GM23338 (cell line): ENCODE data around the gene JAK2. TPM values are rescaled to one million over a fixed set of nuclear protein-coding genes. Genes with fewer than 3 reads are reported as not detected.

ENCODE experiments used
- ATAC-seq: fragments of 200-7000 bp; cut with Tn5 transposase; 3 replicates; pipeline ENCODE4 v1.9.1; 2020
- DNase-seq: peaks from one replicate; pipeline ENCODE4 v3.0.0-alpha.2; 2015; ENCODE audit warnings: low spot score
- H2AFZ ChIP-seq: fragments of 200-600 bp; sonication (generic); 2 replicates; pipeline ENCODE4 v1.8.0; 2016; ENCODE audit warnings: antibody characterized with exemption, mild to moderate bottlenecking, moderate library complexity
- H3F3A ChIP-seq: fragments of 200-600 bp; sonication (generic); replicated peaks from 2 replicates; pipeline ENCODE4 v1.8.0; 2017; ENCODE audit warnings: antibody characterized with exemption, mixed run types, low read depth
- H3K27ac ChIP-seq: fragments of 200-600 bp; sonication (generic); 2 replicates; pipeline ENCODE4 v1.6.1; 2016; ENCODE audit warnings: low read depth
- H3K27me3 ChIP-seq: fragments of 200-600 bp; sonication (generic); 2 replicates; pipeline ENCODE4 v1.8.0; 2016; ENCODE audit warnings: mild to moderate bottlenecking, mixed run types, moderate library complexity; ENCODE audit not compliant: insufficient read depth
- H3K36me3 ChIP-seq: fragments of 200-600 bp; sonication (generic); 2 replicates; pipeline ENCODE4 v1.8.0; 2016; ENCODE audit warnings: mild to moderate bottlenecking; ENCODE audit not compliant: insufficient read depth
- H3K4me1 ChIP-seq: fragments of 200-600 bp; sonication (generic); 2 replicates; pipeline ENCODE4 v1.8.0; 2016; ENCODE audit warnings: mild to moderate bottlenecking, moderate library complexity; ENCODE audit not compliant: insufficient read depth
- H3K4me2 ChIP-seq: fragments of 200-600 bp; sonication (generic); 2 replicates; pipeline ENCODE4 v1.7.1; 2017; ENCODE audit warnings: mixed run types
- H3K4me3 ChIP-seq: fragments of 200-600 bp; sonication (generic); 2 replicates; pipeline ENCODE4 v1.6.1; 2016; ENCODE audit warnings: mixed run types
- H3K79me2 ChIP-seq: fragments of 200-600 bp; sonication (generic); replicated peaks from 2 replicates; pipeline ENCODE4 v1.8.0; 2017; ENCODE audit warnings: mild to moderate bottlenecking; ENCODE audit not compliant: insufficient read depth
- H3K9me2 ChIP-seq: fragments of 200-600 bp; sonication (generic); 2 replicates; pipeline ENCODE4 v1.8.0; 2017; ENCODE audit not compliant: insufficient read depth
- H4K20me1 ChIP-seq: fragments of 200-600 bp; sonication (generic); replicated peaks from 2 replicates; pipeline ENCODE4 v1.8.0; 2017; ENCODE audit warnings: mild to moderate bottlenecking; ENCODE audit not compliant: insufficient read depth
- H3K27ac Mint-ChIP-seq: 2 replicates; pipeline ENCODE4 v1.8.0; 2020; ENCODE audit warnings: inconsistent platforms, mild to moderate bottlenecking, moderate library complexity, mixed read lengths
- H3K27me3 Mint-ChIP-seq: 3 replicates; pipeline ENCODE4 v1.8.0; 2022; ENCODE audit warnings: low read depth, mild to moderate bottlenecking, moderate library complexity, mixed read lengths, inconsistent platforms; ENCODE audit not compliant: insufficient read depth, poor library complexity
- H3K36me3 Mint-ChIP-seq: 3 replicates; pipeline ENCODE4 v1.8.0; 2021; ENCODE audit warnings: low read depth, mild to moderate bottlenecking, inconsistent platforms, moderate library complexity, mixed read lengths
- H3K4me1 Mint-ChIP-seq: 3 replicates; pipeline ENCODE4 v1.8.0; 2020; ENCODE audit warnings: mild to moderate bottlenecking, inconsistent platforms, mixed read lengths
- H3K4me3 Mint-ChIP-seq: 3 replicates; pipeline ENCODE4 v1.8.0; 2021; ENCODE audit warnings: moderate library complexity, mild to moderate bottlenecking, inconsistent platforms, mixed read lengths
- H3K9me3 Mint-ChIP-seq: 3 replicates; pipeline ENCODE4 v1.8.0; 2020; ENCODE audit warnings: moderate library complexity, mild to moderate bottlenecking, inconsistent platforms, mixed read lengths
- CREB1 ChIP-seq: fragments of 250-450 bp; sonication (Bioruptor Pico); IDR thresholded peaks from 2 replicates; pipeline ENCODE4 v1.5.0; 2020; ENCODE audit warnings: low read depth, mild to moderate bottlenecking, moderate library complexity
- EZH2 ChIP-seq: fragments of 200-600 bp; sonication (generic); IDR thresholded peaks from one replicate; pipeline ENCODE4 v1.8.0; 2017; ENCODE audit warnings: antibody characterized with exemption, mild to moderate bottlenecking, low read depth; ENCODE audit not compliant: unreplicated experiment
- EZH2phosphoT487 ChIP-seq: fragments of 200-600 bp; sonication (generic); IDR thresholded peaks from one replicate; pipeline ENCODE4 v1.8.1; 2018; ENCODE audit warnings: antibody characterized with exemption; ENCODE audit not compliant: unreplicated experiment
- JUNB ChIP-seq: IDR thresholded peaks from one replicate; pipeline ENCODE4 v1.6.1; 2016; ENCODE audit warnings: antibody characterized with exemption; ENCODE audit not compliant: unreplicated experiment
- NANOG ChIP-seq: IDR thresholded peaks from 2 replicates; pipeline ENCODE4 v1.6.1; 2016; ENCODE audit warnings: antibody characterized with exemption, borderline replicate concordance
- POLR2AphosphoS5 ChIP-seq: IDR thresholded peaks from 2 replicates; pipeline ENCODE4 v1.6.1; 2016; ENCODE audit warnings: antibody characterized with exemption, low read depth
- STAT1 ChIP-seq: IDR thresholded peaks from one replicate; pipeline ENCODE4 v1.6.1; 2016; ENCODE audit warnings: antibody characterized with exemption; ENCODE audit not compliant: unreplicated experiment
- ZNF114 ChIP-seq: fragments of 250-450 bp; sonication (Bioruptor Pico); IDR thresholded peaks from 2 replicates; pipeline ENCODE4 v1.5.0; 2020; ENCODE audit warnings: mild to moderate bottlenecking, moderate library complexity
- ZNF331 ChIP-seq: fragments of 250-450 bp; sonication (Bioruptor Pico); IDR thresholded peaks from 2 replicates; pipeline ENCODE4 v1.5.0; 2020; ENCODE audit warnings: low read depth, mild to moderate bottlenecking, moderate library complexity
- polyA plus RNA-seq: library from polyadenylated mRNA; unstranded; fragments of >200 nt; fragmentation: Nextera tagmentation; extraction: Ambion mirVana; gene quantifications from 2 replicates; pipeline ENCODE4 v1.2.1, GENCODE V29; 2016
- total RNA-seq: library from RNA; depleted of rRNA; stranded (reverse); fragments of >200 nt; shearing (Covaris generic); gene quantifications from 2 replicates; pipeline ENCODE4 v1.2.3, GENCODE V29; 2014
- TF ChIP-seq, protein P1 (sequence below): IDR thresholded peaks from one replicate; pipeline ENCODE4 v1.6.1; 2018; ENCODE audit warnings: antibody characterized with exemption; ENCODE audit not compliant: unreplicated experiment
- TF ChIP-seq, protein P2 (sequence below), 2 experiments: fragments of 200-600 bp in 1 of 2; sonication (generic) in 1 of 2; conservative IDR thresholded peaks; 2 replicates each; pipeline versions ENCODE4 v1.5.1 to v1.6.1; 2016 to 2017; ENCODE audit warnings: antibody characterized with exemption in 2 of 2, low read depth in 2 of 2, mild to moderate bottlenecking in 2 of 2, moderate library complexity in 1 of 2
- TF ChIP-seq, protein P3 (sequence below): fragments of 250-450 bp; sonication (Bioruptor Pico); IDR thresholded peaks from 2 replicates; pipeline ENCODE4 v1.5.0; 2020; ENCODE audit warnings: mild to moderate bottlenecking, moderate library complexity
- TF ChIP-seq, protein P4 (sequence below): IDR thresholded peaks from 2 replicates; pipeline ENCODE4 v1.6.1; 2016; ENCODE audit warnings: antibody characterized with exemption

JAK2 gene
- total and polyA plus RNA-seq, 2 experiments from 2014 or later: 1.1 to 3.0 TPM

DNA sequence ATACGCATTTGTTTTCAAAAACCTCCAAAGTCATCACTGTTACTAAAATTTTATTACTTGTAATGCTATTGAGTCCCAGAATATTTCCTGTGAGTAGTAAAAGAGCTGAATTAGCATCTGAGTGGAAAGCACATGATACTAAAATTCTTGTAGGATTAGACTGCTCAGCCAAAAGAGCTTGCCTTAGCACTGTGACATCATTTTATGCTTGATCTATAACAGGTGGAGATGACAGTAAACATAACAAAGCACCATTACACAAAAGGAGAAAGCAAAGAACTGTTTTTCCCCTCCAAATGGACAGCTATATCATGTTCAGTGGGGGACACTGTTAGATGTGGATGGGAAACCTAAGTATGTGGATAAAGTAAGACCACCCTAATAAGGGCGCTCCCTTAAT, 5.8 kb upstream of the JAK2 start (continued):
- TF ChIP-seq JUNB: no peak
- TF ChIP-seq CREB1 (CRISPR knock-in tag): no peak
- TF ChIP-seq NANOG: no peak
- TF ChIP-seq STAT1: no peak

DNA sequence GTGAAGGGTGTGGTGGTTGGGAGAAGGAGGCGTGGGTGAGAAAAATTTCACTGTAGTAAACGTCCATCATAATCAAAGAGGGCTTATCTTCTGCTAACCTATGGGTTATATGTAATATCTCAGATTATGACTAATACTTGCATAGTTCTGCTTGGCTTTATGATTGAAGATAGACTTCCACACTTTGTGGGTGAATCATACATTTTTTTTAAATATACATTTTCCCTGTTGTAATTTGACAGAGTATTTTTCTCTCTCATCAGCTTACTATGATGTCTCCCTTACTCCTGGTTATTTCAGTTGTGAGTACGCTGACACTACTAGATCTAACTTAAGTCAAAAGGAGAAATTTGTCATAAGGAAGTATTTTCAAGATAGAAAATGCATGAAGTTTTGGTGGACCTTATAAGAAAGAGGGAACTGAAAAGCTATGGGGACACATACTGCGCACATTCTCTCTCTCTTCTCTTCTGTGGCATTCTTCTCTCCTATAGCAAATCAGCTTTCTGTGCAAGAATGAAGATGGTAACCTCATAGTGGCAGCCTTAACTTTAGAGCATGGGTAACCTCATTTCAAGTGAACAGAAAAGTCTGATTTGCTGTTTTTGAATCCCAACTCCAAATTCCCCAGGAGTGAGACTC, 4.9 kb upstream of the JAK2 start:
- no peaks in the 10 kb centered on the region for H3K36me3 ChIP-seq
- no peak for ATAC-seq
- H3K4me3 ChIP-seq: no peak overlapping the region
- TF ChIP-seq, protein P1, sequence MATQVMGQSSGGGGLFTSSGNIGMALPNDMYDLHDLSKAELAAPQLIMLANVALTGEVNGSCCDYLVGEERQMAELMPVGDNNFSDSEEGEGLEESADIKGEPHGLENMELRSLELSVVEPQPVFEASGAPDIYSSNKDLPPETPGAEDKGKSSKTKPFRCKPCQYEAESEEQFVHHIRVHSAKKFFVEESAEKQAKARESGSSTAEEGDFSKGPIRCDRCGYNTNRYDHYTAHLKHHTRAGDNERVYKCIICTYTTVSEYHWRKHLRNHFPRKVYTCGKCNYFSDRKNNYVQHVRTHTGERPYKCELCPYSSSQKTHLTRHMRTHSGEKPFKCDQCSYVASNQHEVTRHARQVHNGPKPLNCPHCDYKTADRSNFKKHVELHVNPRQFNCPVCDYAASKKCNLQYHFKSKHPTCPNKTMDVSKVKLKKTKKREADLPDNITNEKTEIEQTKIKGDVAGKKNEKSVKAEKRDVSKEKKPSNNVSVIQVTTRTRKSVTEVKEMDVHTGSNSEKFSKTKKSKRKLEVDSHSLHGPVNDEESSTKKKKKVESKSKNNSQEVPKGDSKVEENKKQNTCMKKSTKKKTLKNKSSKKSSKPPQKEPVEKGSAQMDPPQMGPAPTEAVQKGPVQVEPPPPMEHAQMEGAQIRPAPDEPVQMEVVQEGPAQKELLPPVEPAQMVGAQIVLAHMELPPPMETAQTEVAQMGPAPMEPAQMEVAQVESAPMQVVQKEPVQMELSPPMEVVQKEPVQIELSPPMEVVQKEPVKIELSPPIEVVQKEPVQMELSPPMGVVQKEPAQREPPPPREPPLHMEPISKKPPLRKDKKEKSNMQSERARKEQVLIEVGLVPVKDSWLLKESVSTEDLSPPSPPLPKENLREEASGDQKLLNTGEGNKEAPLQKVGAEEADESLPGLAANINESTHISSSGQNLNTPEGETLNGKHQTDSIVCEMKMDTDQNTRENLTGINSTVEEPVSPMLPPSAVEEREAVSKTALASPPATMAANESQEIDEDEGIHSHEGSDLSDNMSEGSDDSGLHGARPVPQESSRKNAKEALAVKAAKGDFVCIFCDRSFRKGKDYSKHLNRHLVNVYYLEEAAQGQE: no peak
- TF ChIP-seq NANOG: no peak
- no peak for TF ChIP-seq ZNF114 (CRISPR knock-in tag)
- no peak for TF ChIP-seq EZH2
- TF ChIP-seq, protein P2, sequence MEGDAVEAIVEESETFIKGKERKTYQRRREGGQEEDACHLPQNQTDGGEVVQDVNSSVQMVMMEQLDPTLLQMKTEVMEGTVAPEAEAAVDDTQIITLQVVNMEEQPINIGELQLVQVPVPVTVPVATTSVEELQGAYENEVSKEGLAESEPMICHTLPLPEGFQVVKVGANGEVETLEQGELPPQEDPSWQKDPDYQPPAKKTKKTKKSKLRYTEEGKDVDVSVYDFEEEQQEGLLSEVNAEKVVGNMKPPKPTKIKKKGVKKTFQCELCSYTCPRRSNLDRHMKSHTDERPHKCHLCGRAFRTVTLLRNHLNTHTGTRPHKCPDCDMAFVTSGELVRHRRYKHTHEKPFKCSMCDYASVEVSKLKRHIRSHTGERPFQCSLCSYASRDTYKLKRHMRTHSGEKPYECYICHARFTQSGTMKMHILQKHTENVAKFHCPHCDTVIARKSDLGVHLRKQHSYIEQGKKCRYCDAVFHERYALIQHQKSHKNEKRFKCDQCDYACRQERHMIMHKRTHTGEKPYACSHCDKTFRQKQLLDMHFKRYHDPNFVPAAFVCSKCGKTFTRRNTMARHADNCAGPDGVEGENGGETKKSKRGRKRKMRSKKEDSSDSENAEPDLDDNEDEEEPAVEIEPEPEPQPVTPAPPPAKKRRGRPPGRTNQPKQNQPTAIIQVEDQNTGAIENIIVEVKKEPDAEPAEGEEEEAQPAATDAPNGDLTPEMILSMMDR (conservative IDR thresholded peaks at IDR 0.05; ENCODE audit: low read depth in 2 of 2): no peak
- TF ChIP-seq, protein P3, sequence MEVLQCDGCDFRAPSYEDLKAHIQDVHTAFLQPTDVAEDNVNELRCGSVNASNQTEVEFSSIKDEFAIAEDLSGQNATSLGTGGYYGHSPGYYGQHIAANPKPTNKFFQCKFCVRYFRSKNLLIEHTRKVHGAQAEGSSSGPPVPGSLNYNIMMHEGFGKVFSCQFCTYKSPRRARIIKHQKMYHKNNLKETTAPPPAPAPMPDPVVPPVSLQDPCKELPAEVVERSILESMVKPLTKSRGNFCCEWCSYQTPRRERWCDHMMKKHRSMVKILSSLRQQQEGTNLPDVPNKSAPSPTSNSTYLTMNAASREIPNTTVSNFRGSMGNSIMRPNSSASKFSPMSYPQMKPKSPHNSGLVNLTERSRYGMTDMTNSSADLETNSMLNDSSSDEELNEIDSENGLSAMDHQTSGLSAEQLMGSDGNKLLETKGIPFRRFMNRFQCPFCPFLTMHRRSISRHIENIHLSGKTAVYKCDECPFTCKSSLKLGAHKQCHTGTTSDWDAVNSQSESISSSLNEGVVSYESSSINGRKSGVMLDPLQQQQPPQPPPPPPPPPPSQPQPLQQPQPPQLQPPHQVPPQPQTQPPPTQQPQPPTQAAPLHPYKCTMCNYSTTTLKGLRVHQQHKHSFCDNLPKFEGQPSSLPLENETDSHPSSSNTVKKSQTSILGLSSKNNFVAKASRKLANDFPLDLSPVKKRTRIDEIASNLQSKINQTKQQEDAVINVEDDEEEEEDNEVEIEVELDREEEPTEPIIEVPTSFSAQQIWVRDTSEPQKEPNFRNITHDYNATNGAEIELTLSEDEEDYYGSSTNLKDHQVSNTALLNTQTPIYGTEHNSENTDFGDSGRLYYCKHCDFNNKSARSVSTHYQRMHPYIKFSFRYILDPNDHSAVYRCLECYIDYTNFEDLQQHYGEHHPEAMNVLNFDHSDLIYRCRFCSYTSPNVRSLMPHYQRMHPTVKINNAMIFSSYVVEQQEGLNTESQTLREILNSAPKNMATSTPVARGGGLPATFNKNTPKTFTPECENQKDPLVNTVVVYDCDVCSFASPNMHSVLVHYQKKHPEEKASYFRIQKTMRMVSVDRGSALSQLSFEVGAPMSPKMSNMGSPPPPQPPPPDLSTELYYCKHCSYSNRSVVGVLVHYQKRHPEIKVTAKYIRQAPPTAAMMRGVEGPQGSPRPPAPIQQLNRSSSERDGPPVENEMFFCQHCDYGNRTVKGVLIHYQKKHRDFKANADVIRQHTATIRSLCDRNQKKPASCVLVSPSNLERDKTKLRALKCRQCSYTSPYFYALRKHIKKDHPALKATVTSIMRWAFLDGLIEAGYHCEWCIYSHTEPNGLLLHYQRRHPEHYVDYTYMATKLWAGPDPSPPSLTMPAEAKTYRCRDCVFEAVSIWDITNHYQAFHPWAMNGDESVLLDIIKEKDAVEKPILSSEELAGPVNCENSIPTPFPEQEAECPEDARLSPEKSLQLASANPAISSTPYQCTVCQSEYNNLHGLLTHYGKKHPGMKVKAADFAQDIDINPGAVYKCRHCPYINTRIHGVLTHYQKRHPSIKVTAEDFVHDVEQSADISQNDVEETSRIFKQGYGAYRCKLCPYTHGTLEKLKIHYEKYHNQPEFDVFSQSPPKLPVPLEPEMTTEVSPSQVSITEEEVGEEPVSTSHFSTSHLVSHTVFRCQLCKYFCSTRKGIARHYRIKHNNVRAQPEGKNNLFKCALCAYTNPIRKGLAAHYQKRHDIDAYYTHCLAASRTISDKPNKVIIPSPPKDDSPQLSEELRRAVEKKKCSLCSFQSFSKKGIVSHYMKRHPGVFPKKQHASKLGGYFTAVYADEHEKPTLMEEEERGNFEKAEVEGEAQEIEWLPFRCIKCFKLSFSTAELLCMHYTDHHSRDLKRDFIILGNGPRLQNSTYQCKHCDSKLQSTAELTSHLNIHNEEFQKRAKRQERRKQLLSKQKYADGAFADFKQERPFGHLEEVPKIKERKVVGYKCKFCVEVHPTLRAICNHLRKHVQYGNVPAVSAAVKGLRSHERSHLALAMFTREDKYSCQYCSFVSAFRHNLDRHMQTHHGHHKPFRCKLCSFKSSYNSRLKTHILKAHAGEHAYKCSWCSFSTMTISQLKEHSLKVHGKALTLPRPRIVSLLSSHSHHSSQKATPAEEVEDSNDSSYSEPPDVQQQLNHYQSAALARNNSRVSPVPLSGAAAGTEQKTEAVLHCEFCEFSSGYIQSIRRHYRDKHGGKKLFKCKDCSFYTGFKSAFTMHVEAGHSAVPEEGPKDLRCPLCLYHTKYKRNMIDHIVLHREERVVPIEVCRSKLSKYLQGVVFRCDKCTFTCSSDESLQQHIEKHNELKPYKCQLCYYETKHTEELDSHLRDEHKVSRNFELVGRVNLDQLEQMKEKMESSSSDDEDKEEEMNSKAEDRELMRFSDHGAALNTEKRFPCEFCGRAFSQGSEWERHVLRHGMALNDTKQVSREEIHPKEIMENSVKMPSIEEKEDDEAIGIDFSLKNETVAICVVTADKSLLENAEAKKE (CRISPR knock-in tag): no peak
- TF ChIP-seq ZNF331 (CRISPR knock-in tag): no peak
- TF ChIP-seq EZH2phosphoT487: no peak
- TF ChIP-seq, protein P4, sequence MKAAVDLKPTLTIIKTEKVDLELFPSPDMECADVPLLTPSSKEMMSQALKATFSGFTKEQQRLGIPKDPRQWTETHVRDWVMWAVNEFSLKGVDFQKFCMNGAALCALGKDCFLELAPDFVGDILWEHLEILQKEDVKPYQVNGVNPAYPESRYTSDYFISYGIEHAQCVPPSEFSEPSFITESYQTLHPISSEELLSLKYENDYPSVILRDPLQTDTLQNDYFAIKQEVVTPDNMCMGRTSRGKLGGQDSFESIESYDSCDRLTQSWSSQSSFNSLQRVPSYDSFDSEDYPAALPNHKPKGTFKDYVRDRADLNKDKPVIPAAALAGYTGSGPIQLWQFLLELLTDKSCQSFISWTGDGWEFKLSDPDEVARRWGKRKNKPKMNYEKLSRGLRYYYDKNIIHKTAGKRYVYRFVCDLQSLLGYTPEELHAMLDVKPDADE: no peak
- no peak for TF ChIP-seq POLR2AphosphoS5
- TF ChIP-seq JUNB: no peak
- no peak for TF ChIP-seq STAT1
- no peak overlapping the region for H2AFZ ChIP-seq
- Mint-ChIP-seq H3K27me3 (peaks cover 2% of the 10 kb centered on the region), H3K4me1 (peaks cover 7% of the 10 kb centered on the region), H3K9me3 (no peaks in the 10 kb centered on the region; the same call in 2 of the 3 replicates), H3K36me3 (no peaks in the 10 kb centered on the region), H3K27ac (no peak overlapping the region), H3K4me3 (no peak overlapping the region)
- H3K4me2 ChIP-seq: no peak overlapping the region
- DNase-seq: no peak
- no peaks in the 10 kb centered on the region; the same call in 1 of the 2 replicates for H3F3A ChIP-seq
- H3K4me1 ChIP-seq: peaks cover 10% of the 10 kb centered on the region
- H3K27ac ChIP-seq: no peak overlapping the region
- no peaks in the 10 kb centered on the region for H3K27me3 ChIP-seq
- H4K20me1 ChIP-seq: no peaks in the 10 kb centered on the region
- H3K9me2 ChIP-seq: no peaks in the 10 kb centered on the region
- no peaks in the 10 kb centered on the region for H3K79me2 ChIP-seq
